ENCODE results near the gene TANGO6.
"Not testable (repeated sequence)": the region's sequence is repeated elsewhere in the genome, so short reads cannot be mapped to it uniquely, and the experiment has no call there.

The TANGO6 gene

DNA sequence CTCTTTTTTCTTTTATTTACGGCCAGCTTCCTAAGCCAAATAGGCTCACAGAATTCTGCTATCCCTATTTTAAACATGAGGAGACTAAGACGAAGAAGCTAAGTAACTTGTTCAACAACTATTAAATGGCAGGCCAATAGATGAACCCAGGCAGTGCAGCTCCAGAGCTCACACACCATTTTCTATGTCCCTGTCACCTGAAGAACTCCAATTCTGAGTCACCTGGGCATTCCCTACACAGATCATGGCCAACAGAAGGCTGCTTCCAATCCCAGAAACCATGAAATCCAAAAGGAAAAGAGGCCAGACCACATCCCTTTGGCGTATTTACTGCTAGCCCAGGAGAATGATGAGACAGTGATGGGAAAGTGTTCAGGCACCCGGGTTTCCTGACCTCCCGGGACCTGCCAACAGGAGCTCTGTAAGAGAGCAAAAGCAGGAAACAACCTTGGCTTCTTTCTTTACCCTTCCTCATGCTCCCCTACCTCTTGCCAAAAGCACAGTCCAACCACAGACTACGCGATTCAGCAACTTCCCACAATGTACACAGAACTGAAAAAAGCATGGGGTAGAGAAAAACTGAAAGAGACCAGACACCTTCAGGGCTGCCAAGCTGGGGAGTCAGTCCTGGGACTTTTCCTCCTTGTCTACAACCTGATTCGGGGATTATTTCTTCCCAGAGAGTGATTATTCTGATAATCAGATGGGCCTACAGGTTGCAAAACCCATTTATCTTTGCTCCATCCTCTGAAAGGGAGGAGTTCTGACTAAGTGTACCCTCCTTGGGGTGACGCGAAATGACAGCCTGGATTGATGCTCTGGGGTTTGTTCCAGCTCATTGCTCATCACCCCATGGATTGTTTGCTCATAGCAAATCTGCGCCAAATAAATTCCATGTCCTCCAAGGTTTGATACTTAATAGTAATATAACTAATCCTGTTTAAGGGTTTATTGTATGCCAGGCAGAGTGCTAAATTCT lies 214.4 kb downstream of the TANGO6 start:
- DNase-seq (ENCODE audit: low spot score), result no peak

GRCh38 chr16:69063491-69063890 lies 220.2 kb downstream of the TANGO6 start:
- not testable (repeated sequence) for DNase-seq (ENCODE audit: low spot score)

DNA sequence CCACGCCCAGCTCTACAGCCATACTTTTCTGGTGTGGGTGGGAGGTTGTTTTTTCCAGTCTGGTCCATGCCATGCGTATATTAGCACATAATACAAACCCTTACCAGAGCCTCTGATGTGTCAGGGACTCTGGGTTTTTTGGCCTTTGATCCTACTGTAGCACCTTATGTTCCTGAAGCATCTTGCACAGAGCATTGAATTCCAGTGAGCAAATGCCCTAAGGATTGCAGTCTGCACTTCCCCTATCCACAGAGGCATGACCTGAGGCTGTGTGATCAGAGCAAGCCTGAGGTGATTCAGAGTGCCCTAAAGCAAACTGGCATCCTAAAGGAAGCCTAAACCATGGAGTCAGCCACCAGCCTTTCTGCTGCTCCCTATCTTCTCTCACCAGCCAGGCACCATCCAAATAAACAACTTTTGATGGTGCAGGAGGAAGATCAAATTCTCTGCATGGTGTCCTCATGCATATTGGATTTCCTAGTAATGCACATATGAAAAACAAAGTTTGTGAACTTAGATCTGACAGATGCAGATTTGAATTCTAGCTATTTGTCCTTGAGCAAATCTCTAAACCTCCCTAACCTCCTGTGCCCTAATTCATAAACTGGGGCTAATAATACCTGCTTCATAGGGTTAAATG lies 220.9 kb downstream of the TANGO6 start:
- no peak for DNase-seq (ENCODE audit: low spot score)

- DNase-seq (ENCODE audit: low spot score), result no peak
Measured at GRCh38 chr16:69064764-69065313, 221.5 kb downstream of the TANGO6 start.

DNA sequence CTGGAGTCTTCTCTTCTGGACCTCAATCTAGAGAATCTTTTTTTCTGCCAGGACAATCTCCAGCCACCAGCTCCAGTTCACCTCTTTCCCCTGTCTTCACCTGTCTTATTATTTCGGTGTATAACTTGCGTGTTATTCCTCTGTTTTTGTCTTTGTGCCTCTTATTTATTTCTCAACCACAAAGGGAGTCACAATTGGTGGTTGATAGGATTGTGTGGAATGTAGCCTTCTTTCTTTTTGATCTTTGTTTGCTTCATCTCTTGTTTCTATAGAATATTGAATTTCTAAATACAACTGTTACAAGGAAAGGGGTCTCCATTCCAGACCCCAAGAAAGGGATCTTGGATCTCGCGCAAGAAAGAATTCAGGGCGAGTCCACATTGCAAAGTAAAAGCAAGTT lies 226.2 kb downstream of the TANGO6 start:
- no peak for DNase-seq (ENCODE audit: low spot score)

DNA sequence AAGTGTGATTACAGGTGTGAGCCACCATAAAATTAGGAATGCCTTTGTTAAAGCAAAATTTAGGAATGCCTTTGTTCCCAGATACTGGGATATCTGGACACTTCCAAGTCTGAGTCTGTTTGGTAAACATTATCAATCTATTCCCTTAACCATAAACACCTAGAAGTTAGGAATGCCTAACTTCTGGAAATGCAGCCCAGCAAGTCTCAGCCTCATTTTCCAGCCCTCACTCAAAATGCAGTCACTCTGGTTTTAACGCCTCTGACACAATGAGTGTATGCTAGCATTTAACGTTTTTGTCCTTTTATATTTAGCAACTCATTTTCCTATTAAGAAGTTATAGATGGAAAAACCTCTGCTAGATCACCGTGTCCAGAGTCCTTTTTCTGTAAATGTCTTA lies 227.7 kb downstream of the TANGO6 start:
- DNase-seq (ENCODE audit: low spot score), result no peak

DNA sequence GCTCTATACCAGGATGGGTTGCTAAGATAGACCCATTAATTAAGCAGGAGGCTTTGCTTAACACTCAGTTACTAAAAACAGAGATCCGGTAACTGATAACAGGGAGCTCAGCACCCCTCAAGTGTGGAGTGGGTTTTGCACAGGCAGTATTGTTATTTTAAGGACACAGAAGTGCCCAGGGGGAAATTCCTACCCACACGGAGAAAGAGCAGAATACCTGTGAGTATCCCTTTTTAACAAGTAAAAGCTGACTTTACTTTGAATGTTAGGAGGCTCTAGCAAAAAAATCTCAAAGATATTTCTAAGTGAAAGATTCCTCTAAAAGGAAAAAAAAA lies 229.3 kb downstream of the TANGO6 start:
- no peak for DNase-seq (ENCODE audit: low spot score)

DNA sequence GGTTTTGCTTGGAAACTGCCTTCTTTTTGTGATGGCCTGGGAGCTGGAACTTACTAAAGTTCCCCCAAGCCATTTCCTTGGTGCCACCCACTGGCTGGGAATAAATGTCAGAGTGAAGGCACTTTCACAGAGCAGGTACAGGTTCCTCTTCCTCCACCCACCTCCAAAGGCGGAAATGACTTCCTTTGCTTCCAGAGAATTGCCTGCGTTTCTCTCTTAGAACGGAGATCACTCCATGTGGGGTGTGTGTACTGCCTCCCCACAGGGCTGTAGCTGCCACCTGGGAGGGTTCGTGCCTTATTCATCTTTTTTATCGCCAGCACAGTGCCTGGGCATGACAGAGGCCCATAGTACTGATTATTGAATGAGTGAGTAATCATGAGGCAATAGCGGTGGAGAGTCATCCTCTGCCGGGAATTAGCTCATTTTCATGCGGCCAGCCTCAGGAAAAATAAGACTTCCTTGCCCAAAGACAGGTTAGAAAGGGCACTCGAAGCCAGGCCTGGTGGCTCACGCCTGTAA lies 229.9 kb downstream of the TANGO6 start:
- DNase-seq (ENCODE audit: low spot score), result peak; percentile 51

DNA sequence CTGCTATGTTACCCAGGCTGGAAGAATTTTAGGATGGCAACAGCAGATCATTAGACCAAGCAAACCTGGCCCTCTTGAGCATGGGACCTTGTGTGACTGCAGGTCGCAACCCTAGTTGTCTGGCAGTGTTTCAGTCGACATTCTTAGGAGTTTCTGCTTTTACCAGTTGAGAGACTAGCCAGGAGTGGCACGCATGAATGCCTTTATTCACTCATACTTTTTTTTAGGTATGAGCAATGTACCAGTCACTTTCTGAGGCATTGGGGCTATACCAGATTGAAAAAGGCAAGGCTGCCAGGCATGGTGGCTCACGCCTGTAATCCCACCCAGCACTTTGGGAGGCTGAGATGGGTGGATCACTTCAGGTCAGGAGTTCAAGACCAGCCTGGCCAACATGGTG lies 233.9 kb downstream of the TANGO6 start:
- DNase-seq (ENCODE audit: low spot score), result no peak

DNA sequence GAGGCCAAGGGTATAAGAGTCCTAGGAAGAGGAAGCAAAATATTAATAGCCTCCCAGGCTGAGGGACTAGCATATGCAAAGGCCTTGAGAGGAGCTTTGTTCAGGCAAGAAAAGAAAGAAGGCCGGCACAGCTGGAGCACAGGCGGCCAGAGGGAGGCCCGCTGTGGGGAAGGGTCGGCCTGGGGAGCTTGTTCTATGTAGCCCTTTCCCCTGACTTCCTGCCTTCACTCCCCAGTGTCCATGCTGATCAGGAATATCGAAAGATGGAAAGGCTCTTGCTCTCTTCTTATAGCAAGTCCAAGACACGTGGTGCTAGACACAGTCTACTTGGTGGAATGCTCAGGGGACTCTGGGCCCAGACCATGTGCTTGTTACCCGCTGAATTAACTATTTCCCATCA lies 234.7 kb downstream of the TANGO6 start:
- no peak for DNase-seq (ENCODE audit: low spot score)

DNA sequence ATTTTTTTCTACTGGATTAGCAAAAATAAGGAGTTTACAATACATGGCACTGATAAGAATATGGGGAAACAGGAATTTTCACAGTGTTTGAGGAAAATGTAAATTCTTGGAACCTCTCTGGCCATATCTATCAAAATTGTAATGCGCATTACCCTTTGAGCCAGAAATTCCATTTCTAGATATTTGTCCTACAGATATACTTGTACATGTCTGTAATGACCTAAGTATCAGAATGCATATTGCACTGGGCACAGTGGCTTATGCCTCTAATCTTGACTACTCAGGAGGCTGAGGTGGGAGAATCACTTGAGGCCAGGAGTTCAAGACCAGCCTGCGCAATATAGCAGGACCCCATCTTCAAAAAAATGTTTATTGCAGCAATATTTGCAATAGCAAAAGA lies 236.4 kb downstream of the TANGO6 start:
- DNase-seq (ENCODE audit: low spot score), result no peak

DNA sequence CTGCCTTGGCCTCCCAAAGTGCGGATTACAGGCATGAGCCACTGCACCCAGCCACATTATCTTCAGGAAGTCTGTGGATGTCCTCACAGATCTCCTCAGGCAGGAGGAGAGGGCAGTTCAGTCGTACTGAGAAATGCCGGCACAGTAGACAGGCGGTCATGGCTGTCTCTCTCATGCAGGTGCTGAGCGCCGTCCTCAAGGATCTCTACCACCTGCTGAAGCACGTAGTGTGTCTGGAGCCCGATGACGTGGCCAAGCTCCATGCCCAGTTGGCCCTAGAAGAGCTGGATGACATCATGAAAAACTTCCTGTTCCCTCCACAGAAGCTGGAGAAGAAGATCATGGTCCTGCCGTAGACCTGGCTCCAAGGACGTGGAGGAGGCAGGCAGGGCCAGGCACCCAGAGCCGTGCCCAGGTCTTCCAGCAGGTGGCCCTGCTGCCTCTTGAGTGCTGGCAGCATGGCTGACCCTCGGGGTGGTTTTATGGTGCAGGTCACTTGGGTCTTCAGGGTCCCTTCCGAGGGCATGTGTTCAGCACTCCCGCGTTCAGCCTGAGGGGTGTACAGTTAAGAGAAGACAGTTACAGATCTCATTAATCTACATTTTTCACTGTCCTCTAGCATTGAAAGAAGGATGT lies 240.1 kb downstream of the TANGO6 start:
- DNase-seq (ENCODE audit: low spot score), result no peak

- no peak for DNase-seq (ENCODE audit: low spot score)
Measured at GRCh38 chr16:69084289-69084688, 241.0 kb downstream of the TANGO6 start.

DNA sequence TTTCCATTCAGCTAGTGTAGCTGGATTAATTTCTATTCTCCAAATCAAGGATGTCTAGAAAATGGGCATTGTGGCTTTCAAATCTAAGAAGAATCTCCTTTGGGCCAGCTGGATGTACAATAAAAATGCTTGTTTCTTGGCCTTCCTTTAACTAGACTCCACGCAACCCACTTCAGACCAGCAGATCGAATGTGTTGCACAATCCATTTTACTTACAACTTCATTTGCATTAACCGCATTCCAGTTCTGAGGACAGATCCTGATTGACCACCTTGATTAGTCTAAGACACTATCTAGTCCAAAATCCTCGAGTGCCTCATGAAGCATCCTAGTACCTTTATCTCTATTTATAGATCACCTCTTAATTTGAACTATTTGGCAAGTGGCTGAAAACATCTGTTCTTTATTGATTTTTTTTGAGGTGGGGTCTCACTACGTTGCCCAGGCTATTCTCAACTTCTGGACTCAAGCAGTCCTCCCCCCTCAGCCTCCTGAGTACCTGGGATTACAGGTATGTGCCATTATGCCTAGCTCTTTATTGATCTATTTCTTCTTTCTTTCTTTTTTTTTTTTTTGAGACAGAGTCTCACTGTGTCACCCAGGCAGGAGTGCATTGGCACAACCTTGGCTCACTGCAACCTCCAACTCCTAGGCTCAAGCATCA lies 241.8 kb downstream of the TANGO6 start:
- no peak for DNase-seq (ENCODE audit: low spot score)

- no peak for DNase-seq (ENCODE audit: low spot score)
Measured at GRCh38 chr16:69087161-69087581, 243.8 kb downstream of the TANGO6 start.

- no peak for DNase-seq (ENCODE audit: low spot score)
Measured at GRCh38 chr16:69088684-69089083, 245.4 kb downstream of the TANGO6 start.

DNA sequence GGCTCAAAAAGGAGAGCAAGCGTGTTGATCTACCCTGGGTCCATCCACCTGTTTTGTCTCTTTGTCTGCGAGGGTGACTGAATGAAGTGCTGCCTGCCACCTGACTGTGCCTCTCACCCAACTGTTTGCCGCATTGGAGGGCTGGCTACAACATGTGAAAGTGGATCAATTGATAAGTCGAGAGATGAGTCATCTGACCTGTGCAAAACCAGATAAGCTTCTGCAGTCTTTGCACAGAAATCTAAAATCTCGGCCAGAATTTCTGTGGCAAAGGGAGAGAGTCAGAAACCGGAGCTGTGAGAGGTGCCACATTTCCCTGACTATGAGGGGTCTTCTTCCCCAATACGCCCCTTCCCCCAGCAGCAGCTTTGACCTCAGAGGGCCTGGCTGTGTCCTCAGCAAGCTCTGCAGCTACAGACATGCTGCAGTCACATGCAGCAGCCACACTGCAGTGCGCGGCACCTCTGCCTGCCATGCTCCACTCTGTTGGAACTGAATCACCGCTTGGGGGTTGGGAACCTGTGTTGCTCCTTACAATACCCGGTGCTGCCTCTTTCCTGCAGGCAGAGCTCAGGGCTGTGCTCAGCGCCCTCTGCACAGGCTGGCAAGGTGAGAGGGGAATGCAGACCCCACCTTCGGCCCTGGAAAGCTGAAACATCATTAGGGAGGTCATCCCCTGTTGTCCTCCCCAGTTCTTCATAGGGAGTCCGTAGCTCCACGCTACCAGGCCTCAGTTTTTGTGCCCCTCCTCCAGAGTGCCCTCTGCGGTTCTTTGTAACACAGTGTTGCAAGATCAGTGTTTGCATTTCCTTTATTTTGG lies 246.0 kb downstream of the TANGO6 start:
- DNase-seq (ENCODE audit: low spot score), result no peak

DNA sequence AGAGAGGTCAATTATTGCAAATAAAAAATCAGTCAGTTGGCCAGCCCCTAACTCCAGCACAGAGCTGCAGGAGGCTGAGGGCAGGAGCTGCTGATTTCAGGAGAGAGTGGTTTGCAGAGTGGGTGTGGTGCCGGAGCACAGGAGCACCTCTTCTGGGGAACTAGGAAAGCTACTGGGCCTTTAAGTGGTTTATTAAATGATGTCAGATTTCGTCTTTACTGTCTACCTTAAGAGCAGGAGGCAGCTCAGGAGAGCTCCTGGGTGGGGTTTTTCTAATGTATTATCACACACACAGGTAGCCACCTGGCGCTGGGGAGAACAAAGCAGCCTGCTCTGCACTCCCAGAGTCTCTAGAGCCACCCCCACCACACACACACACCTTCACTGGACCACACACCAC lies 250.6 kb downstream of the TANGO6 start:
- DNase-seq (ENCODE audit: low spot score), result no peak

GRCh38 chr16:69094501-69094900 lies 251.2 kb downstream of the TANGO6 start:
- DNase-seq (ENCODE audit: low spot score), result no peak

DNA sequence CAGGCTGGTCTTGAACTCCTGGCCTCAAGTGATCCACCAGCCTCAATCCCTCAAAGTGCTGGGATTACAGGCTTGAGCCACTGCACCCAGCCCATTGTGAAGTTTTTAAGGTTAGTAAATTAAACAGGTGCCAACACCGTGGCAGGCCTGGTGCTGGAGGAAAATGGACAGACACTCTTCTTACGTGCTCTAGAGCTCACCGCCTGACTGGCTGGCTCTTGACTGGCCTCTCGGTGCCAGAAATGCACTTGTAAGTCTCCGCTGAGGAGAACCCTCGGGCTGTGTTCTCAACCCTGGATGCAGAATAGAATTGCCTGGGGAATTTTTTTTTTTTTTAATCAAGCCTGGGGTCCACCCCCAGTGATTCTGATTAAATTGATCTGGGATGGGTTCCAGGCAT lies 251.9 kb downstream of the TANGO6 start:
- no peak for DNase-seq (ENCODE audit: low spot score)

DNA sequence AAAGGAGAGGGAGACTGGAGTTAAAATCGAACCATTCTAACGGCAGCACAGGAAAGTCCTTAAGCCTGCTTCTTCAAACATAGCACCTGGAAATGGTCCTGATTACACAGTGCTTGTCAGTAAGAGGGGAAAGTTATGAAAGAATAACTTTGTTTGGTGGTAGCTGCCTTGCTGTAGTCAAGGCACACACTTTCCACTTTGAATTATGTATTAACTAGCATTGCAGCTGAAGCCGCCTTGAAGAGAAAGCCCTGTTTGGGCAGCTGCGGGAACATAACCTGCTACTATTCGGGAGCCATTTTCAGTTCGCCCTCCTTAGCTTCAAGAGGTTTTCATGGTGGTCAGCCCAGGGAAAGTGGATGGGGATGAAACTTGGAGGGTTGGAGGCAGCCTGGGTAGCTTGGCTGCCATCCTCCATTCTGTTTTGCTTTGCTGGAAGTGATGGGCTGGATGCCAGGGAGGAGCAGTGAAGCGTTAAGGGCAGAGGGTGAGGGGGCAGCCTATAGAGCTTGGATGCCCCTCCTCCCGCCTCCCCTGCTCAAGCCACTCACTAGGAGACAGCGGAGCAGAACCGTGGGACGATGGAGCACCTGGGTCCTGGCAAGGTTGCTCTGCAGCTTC lies 256.9 kb downstream of the TANGO6 start:
- DNase-seq (ENCODE audit: low spot score), result no peak

Data from kidney capillary endothelial cell (primary cell).